PC-9 (cell line): ENCODE data around the gene PRKCI. TPM values are rescaled to one million over a fixed set of nuclear protein-coding genes. Genes with fewer than 3 reads are reported as not detected.

Source experiments
- Bru-seq: library from RNA; stranded (reverse); fragments of 400-500 nt; gene quantifications from one replicate; lab custom pipeline; 2021; lab: Mats Ljungman, UMichigan
- BruChase-seq, 2 experiments: library from RNA; stranded (reverse); fragments of 400-500 nt; gene quantifications; one replicate each; lab custom pipeline; 2021; lab: Mats Ljungman, UMichigan
- BruUV-seq: library from RNA; stranded (reverse); fragments of 400-500 nt; replicated peaks from 2 replicates; lab custom pipeline; 2021; lab: Mats Ljungman, UMichigan
- CTCF ChIA-PET: fragments of 300-600 bp; sonication (Branson Sonifier 250); formaldehyde crosslinking; loops from one replicate; lab custom pipeline; 2022; ENCODE audit warnings: antibody characterized with exemption; lab: Charles Lee
- POLR2A ChIA-PET: fragments of 300-600 bp; sonication (Branson Sonifier 250); formaldehyde crosslinking; loops from one replicate; lab custom pipeline; 2022; ENCODE audit warnings: antibody characterized with exemption; ENCODE audit not compliant: unreplicated experiment; lab: Charles Lee
- DNase-seq, 2 experiments: peaks; one replicate each; pipeline versions ENCODE4 v3.0.0 to v3.0.0-alpha.2; 2015 to 2022; ENCODE audit warnings: mixed read lengths in 1 of 2
- H2AFZ ChIP-seq: fragments of 200-600 bp; sonication (generic); 2 replicates; pipeline ENCODE4 v1.8.1; 2017; ENCODE audit warnings: antibody characterized with exemption
- H3F3A ChIP-seq: fragments of 200-600 bp; sonication (generic); 2 replicates; pipeline ENCODE4 v1.8.1; 2017; ENCODE audit warnings: antibody characterized with exemption, mild to moderate bottlenecking, low read depth; ENCODE audit not compliant: insufficient read depth
- H3K27ac ChIP-seq: fragments of 200-600 bp; sonication (generic); 2 replicates; pipeline ENCODE4 v1.6.1; 2016; ENCODE audit warnings: mixed run types
- H3K27me3 ChIP-seq: fragments of 200-600 bp; sonication (generic); 2 replicates; pipeline ENCODE4 v1.6.1; 2016; ENCODE audit warnings: low read depth, mixed run types; ENCODE audit not compliant: insufficient read depth
- H3K36me3 ChIP-seq: fragments of 200-600 bp; sonication (generic); 2 replicates; pipeline ENCODE4 v1.6.1; 2016; ENCODE audit warnings: low read depth, mixed run types
- H3K4me1 ChIP-seq: fragments of 200-600 bp; sonication (generic); replicated peaks from 2 replicates; pipeline ENCODE4 v1.6.1; 2016; ENCODE audit warnings: mixed run types; ENCODE audit not compliant: insufficient read depth
- H3K4me2 ChIP-seq: fragments of 200-600 bp; sonication (generic); 2 replicates; pipeline ENCODE4 v1.6.1; 2017; ENCODE audit warnings: mixed run types
- H3K4me3 ChIP-seq: fragments of 200-600 bp; sonication (generic); 2 replicates; pipeline ENCODE4 v1.6.1; 2016; ENCODE audit warnings: mixed run types
- H3K79me2 ChIP-seq: fragments of 200-600 bp; sonication (generic); 2 replicates; pipeline ENCODE4 v1.6.1; 2017; ENCODE audit warnings: low read depth, mixed run types
- H3K9me2 ChIP-seq: fragments of 200-600 bp; sonication (generic); 2 replicates; pipeline ENCODE4 v1.8.1; 2017; ENCODE audit warnings: mild to moderate bottlenecking; ENCODE audit not compliant: insufficient read depth
- H3K9me3 ChIP-seq: fragments of 200-600 bp; sonication (generic); 2 replicates; pipeline ENCODE4 v1.8.1; 2016; ENCODE audit warnings: low read depth; ENCODE audit not compliant: insufficient read depth
- H4K20me1 ChIP-seq: fragments of 200-600 bp; sonication (generic); 2 replicates; pipeline ENCODE4 v1.8.1; 2017; ENCODE audit not compliant: insufficient read depth
- EZH2 ChIP-seq: fragments of 200-600 bp; sonication (generic); IDR thresholded peaks from 2 replicates; pipeline ENCODE4 v1.8.0; 2017; ENCODE audit warnings: antibody characterized with exemption, low read depth
- intact Hi-C: fragments of 100-400 bp; cut with micrococcal nuclease; formaldehyde crosslinking; loops from one replicate; pipeline ENCODE4 v1.10.0; 2022; ENCODE audit not compliant: unreplicated experiment
- long read RNA-seq: library from polyadenylated mRNA; stranded (forward); transcript quantifications from one replicate; pipeline ENCODE4 v2.0.0, GENCODE V29; 2022
- total RNA-seq: library from RNA; stranded (reverse); gene quantifications from 2 replicates; pipeline ENCODE4 v1.2.3, GENCODE V29; 2021
- TF ChIP-seq, protein P1 (sequence below): fragments of 200-600 bp; sonication (generic); conservative IDR thresholded peaks from 2 replicates; pipeline ENCODE4 v1.6.1; 2017; ENCODE audit warnings: mixed run types, antibody characterized with exemption, mild to moderate bottlenecking, moderate library complexity

The PRKCI gene
- 85.4 and 104 TPM in 2 replicates for total RNA-seq
- Bru-seq, nascent RNA, result percentile 94 among the genes with signal in this experiment
- percentile 94 among the genes with signal in this experiment for BruChase-seq, experiment 1, labeled RNA remaining after a 2-hour chase
- BruChase-seq, experiment 2, labeled RNA remaining after a 6-hour chase, result percentile 91 among the genes with signal in this experiment
- long read RNA-seq, full-length matches to known transcripts, result 85 of 115 reads
- long read RNA-seq, partial matches to known transcripts, result 4 of 115 reads
- long read RNA-seq, other reads (novel, unspliced or antisense), result 26 of 115 reads

DNA sequence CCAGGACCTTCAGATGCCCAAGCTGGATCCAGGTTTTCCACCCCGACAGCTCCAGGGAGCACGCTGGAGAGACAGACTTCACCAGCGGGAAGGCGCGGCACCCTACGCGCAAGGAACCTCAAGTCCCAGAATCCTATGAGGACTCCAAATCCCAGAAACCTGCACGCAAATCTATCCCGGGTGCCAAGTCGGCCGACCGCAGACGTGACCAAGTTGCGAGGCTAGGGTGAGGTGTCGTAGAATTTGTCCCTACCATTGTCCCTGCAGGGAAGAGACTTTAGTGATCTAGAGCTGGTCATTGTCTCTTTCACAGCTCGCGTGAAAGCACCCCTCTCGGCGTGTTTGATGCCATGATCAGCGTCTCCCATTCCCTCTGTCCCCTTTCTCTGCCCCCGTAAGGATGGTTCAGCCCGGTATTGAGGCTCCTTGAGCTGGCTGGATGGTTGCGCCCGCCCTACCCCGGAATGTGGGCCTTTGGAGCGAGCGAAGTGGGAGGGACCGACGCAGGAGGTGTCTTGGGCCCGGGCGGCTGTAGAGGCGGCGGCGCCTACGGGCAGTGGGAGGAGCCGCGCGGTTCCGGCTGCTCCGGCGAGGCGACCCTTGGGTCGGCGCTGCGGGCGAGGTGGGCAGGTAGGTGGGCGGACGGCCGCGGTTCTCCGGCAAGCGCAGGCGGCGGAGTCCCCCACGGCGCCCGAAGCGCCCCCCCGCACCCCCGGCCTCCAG lies at the start of gene PRKCI:
PRKCI (plus strand) TSS at position 501 of the 723 bp plus-strand sequence. CDS start 246 bp downstream, outside the sequence.
- peaks cover 36% of the 10 kb centered on the region for H3K4me1 ChIP-seq
- intact Hi-C loops, result loop anchor here (2.0 kb wide), 1 partner anchor 41 kb away; the partner anchor contains the start of gene PHC3
- H3K9me2 ChIP-seq, result no peaks in the 10 kb centered on the region
- H3K4me3 ChIP-seq, result peak within 1 kb of the TSS; percentile 68
- peak; percentile 95 to 97 for DNase-seq
- BruUV-seq, result no TSS peak
- H2AFZ ChIP-seq, result peak within 1 kb of the TSS; percentile 88
- H3F3A ChIP-seq, result peaks cover 14% of the 10 kb centered on the region; the same call in 1 of the 2 replicates
- no peaks in the 10 kb centered on the region; the same call in 1 of the 2 replicates for H3K9me3 ChIP-seq
- peaks cover 46% of the 10 kb centered on the region for H3K79me2 ChIP-seq
- ChIA-PET CTCF (interaction anchor here (0.5 kb wide), 1 partner anchor 1238 kb away, joined by 4 read pairs; the partner anchor contains the start of gene TNIK), POLR2A (interaction anchor here (0.5 to 0.8 kb wide), 11 partner anchors 11 to 1435 kb away, joined by 3 to 10 read pairs (median 4); no protein-coding TSS in a partner anchor)
- H4K20me1 ChIP-seq, result peaks cover under 1% of the 10 kb centered on the region; the same call in 1 of the 2 replicates
- H3K36me3 ChIP-seq, result peaks cover 14% of the 10 kb centered on the region; the same call in 1 of the 2 replicates
- no peaks in the 10 kb centered on the region for H3K27me3 ChIP-seq
- H3K4me2 ChIP-seq, result peak within 1 kb of the TSS; percentile 94
- peak within 1 kb of the TSS; percentile 88 for H3K27ac ChIP-seq
- TF ChIP-seq EZH2, result no peak
- TF ChIP-seq, protein P1, sequence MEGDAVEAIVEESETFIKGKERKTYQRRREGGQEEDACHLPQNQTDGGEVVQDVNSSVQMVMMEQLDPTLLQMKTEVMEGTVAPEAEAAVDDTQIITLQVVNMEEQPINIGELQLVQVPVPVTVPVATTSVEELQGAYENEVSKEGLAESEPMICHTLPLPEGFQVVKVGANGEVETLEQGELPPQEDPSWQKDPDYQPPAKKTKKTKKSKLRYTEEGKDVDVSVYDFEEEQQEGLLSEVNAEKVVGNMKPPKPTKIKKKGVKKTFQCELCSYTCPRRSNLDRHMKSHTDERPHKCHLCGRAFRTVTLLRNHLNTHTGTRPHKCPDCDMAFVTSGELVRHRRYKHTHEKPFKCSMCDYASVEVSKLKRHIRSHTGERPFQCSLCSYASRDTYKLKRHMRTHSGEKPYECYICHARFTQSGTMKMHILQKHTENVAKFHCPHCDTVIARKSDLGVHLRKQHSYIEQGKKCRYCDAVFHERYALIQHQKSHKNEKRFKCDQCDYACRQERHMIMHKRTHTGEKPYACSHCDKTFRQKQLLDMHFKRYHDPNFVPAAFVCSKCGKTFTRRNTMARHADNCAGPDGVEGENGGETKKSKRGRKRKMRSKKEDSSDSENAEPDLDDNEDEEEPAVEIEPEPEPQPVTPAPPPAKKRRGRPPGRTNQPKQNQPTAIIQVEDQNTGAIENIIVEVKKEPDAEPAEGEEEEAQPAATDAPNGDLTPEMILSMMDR, result no peak

DNA sequence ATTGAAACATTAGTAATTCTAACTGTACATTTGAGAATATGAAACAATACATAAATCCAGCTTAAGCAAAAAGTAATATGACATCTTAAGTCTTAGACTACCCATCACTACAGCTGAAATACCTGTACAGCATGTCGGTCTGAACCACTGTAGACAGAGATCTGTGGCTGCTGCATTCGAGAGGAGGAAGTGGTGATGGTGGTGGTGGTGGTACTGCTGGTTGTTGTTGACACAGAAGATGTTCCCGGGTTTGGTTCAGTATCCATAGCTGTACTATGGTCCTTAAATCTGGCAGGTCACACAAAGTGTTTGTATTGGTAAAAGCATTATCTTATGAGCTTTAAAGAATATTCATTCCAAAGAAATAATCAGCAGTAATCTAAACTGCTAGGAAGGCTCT lies 43.6 kb upstream of the PRKCI start:
- Histone ChIP-seq H3K4me1 (peaks cover 19% of the 10 kb centered on the region), H3F3A (peaks cover 16% of the 10 kb centered on the region; the same call in 1 of the 2 replicates), H3K79me2 (peaks cover 42% of the 10 kb centered on the region), H2AFZ (no peak overlapping the region), H3K9me3 (no peaks in the 10 kb centered on the region), H3K9me2 (no peaks in the 10 kb centered on the region), H3K36me3 (peaks cover 39% of the 10 kb centered on the region), H3K27ac (no peak overlapping the region), H4K20me1 (peaks cover 17% of the 10 kb centered on the region; the same call in 1 of the 2 replicates), H3K4me2 (peak overlapping the region; percentile 99; the same call in 1 of the 2 replicates), H3K4me3 (no peak overlapping the region), H3K27me3 (no peaks in the 10 kb centered on the region)
- intact Hi-C loops, result no loop called here
- CTCF ChIA-PET, result interaction anchor here (0.6 kb wide), 1 partner anchor 10 kb away, joined by 6 read pairs; no protein-coding TSS in a partner anchor
- no peak for DNase-seq
- POLR2A ChIA-PET, result no interaction called here
- BruUV-seq, result no TSS peak
- no peak for TF ChIP-seq EZH2
- TF ChIP-seq, protein P1, result no peak

DNA sequence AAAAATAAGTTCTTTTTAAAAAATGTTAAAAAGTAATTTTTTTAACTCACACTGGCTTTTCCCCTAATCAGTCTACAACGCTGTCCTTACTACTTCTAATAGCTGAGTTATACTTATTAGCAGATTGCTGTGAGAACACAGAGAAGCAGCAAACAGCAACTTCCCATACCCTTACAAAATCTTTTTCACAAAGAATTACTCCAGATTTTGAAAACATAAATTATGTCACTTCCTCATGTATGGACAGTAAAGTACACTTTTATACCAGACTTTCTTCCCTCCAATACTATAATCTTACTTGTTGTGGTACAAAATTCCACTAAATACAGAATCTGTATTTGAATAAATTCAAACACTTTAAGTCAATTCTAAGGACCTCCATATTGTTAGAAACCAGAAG lies 42.8 kb upstream of the PRKCI start:
- Histone ChIP-seq H3K79me2 (peaks cover 42% of the 10 kb centered on the region), H3K4me3 (peak overlapping the region; percentile 76; the same call in 1 of the 2 replicates), H2AFZ (no peak overlapping the region), H3K9me3 (no peaks in the 10 kb centered on the region), H4K20me1 (peaks cover 17% of the 10 kb centered on the region; the same call in 1 of the 2 replicates), H3K4me2 (peak overlapping the region; percentile 99), H3K36me3 (peaks cover 39% of the 10 kb centered on the region), H3F3A (peaks cover 14% of the 10 kb centered on the region; the same call in 1 of the 2 replicates), H3K4me1 (peaks cover 19% of the 10 kb centered on the region), H3K27ac (peak overlapping the region; percentile 51), H3K9me2 (no peaks in the 10 kb centered on the region), H3K27me3 (no peaks in the 10 kb centered on the region)
- no TSS peak for BruUV-seq
- TF ChIP-seq EZH2, result no peak
- TF ChIP-seq, protein P1, result no peak
- ChIA-PET CTCF (no interaction called here), POLR2A (interaction anchor here (0.7 kb wide), 1 partner anchor 42 kb away, joined by 7 read pairs; no protein-coding TSS in a partner anchor)
- intact Hi-C loops, result no loop called here
- DNase-seq, result no peak
